Esophagus muscularis mucosa (tissue), 3 donors: ENCODE measurements around the gene HOXC10.

Experiments
- POLR2A ChIP-seq: fragments of 450-650 bp; IDR thresholded peaks from one replicate; pipeline ENCODE4 v1.6.1; 2017; ENCODE audit warnings: antibody characterized with exemption, moderate library complexity, mild to moderate bottlenecking, low read depth
- POLR2AphosphoS5 ChIP-seq, 2 donors: sonication (generic); formaldehyde crosslinking; IDR thresholded peaks; one replicate each; pipeline ENCODE4 v1.6.1; 2017; ENCODE audit warnings: antibody characterized with exemption in 2 of 2
- TF ChIP-seq, protein P1 (sequence below), 3 experiments: fragments of 200-600 bp in 2 of 3; fragments of 450-650 bp in 1 of 3; sonication (generic) in 2 of 3; IDR thresholded peaks; one replicate each; pipeline ENCODE4 v1.5.1; 2017 to 2019; ENCODE audit warnings: antibody characterized with exemption in 3 of 3, mild to moderate bottlenecking in 2 of 3, moderate library complexity in 1 of 3

DNA sequence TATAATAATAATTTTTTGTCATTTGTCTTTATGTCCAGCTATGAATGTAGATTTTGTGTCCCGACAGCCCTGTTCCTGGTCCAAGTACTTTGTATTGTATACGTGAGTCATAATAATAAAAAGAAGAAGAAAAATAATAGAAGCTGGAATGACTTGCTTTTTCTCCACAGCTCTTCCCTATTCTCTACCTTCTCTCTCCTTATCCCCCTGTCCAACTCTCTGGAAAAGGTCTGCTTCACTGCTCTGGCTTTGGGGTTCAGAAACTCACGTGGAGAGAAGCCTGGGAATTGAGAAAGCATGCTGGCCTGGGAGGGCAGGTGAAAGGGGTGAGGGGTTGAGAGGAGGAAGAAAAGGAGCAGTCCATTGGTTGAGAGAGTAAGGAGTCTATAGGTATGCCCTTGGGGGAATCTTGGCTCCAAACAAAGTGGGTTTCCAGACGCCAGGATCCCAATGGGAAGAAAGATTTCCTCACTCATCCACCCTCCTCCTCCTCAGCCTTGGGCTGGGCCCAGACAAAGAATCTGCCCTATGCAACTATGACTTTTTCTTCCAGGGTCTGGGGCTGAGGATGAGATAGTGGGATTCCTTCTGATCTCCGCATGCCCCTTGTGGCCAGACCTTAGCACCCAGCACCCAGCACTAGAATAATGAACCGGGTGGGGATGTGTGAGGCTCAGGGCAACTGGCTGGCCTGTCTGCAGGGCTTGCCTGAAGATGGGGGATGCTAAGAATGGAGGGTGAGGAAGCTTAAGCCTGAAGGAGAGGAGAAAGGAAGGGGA, 27.9 kb downstream of the HOXC10 start:
- TF ChIP-seq, protein P1, sequence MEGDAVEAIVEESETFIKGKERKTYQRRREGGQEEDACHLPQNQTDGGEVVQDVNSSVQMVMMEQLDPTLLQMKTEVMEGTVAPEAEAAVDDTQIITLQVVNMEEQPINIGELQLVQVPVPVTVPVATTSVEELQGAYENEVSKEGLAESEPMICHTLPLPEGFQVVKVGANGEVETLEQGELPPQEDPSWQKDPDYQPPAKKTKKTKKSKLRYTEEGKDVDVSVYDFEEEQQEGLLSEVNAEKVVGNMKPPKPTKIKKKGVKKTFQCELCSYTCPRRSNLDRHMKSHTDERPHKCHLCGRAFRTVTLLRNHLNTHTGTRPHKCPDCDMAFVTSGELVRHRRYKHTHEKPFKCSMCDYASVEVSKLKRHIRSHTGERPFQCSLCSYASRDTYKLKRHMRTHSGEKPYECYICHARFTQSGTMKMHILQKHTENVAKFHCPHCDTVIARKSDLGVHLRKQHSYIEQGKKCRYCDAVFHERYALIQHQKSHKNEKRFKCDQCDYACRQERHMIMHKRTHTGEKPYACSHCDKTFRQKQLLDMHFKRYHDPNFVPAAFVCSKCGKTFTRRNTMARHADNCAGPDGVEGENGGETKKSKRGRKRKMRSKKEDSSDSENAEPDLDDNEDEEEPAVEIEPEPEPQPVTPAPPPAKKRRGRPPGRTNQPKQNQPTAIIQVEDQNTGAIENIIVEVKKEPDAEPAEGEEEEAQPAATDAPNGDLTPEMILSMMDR (IDR thresholded peaks at IDR 0.05): no peak
- TF ChIP-seq POLR2AphosphoS5 (IDR thresholded peaks at IDR 0.05): no peak
- TF ChIP-seq POLR2A: no peak
